Colonic mucosa (tissue), 4 donors: ENCODE results near the gene HAAO. TPM values are rescaled to one million over a fixed set of nuclear protein-coding genes. Genes with fewer than 3 reads are reported as not detected.

Experiments
- DNase-seq: peaks from one replicate; pipeline ENCODE4 v3.0.0-alpha.2; 2020
- H3K27ac ChIP-seq: fragments of 200-600 bp; one replicate; pipeline ENCODE4 v1.8.0; 2021
- H3K27me3 ChIP-seq: fragments of 200-600 bp; one replicate; pipeline ENCODE4 v1.8.0; 2021
- H3K36me3 ChIP-seq: fragments of 200-600 bp; one replicate; pipeline ENCODE4 v1.8.0; 2021
- H3K4me1 ChIP-seq: fragments of 200-600 bp; one replicate; pipeline ENCODE4 v1.8.0; 2021; ENCODE audit warnings: mild to moderate bottlenecking
- H3K4me3 ChIP-seq: fragments of 200-600 bp; one replicate; pipeline ENCODE4 v1.8.0; 2021
- H3K9ac ChIP-seq, 2 donors: one replicate each; pipeline ENCODE4 v1.7.0; 2013; ENCODE audit warnings: control low read depth in 2 of 2, low read depth in 2 of 2, low read length in 2 of 2
- H3K9me3 ChIP-seq: fragments of 200-600 bp; one replicate; pipeline ENCODE4 v1.8.0; 2021
- CTCF ChIP-seq: fragments of 200-600 bp; IDR thresholded peaks from one replicate; pipeline ENCODE4 v1.8.0; 2022; ENCODE audit warnings: antibody characterized with exemption, mild to moderate bottlenecking
- intact Hi-C: fragments of 100-400 bp; cut with DNase I; formaldehyde crosslinking; loops from one replicate; pipeline ENCODE4 v1.14.1; 2022
- total RNA-seq, 2 donors: library from RNA; stranded (reverse); fragmentation: NEBNext Ultra II Directional in 1 of 2; extraction: Animal tissue kit (Norgen Biotek cat#: 25700) in 1 of 2; gene quantifications; one replicate each; pipeline ENCODE4 v1.2.1, GENCODE V29; 2021
- donor health status: healthy.
- donor health status: DM: no; HTN: no; CAD: no.
- donor health status: DM: no; HTN: no; CAD: no.

The HAAO gene
- total RNA-seq, 2 donors from 2014 or later: 8.2 to 17.8 TPM

GRCh38 chr2:42812899-42813479 lies 20.6 kb upstream of the HAAO start:
- Histone ChIP-seq H3K36me3 (no peaks in the 10 kb centered on the region), H3K4me1 (peaks cover 7% of the 10 kb centered on the region), H3K9me3 (no peaks in the 10 kb centered on the region), H3K4me3 (no peak overlapping the region), H3K27me3 (no peaks in the 10 kb centered on the region), H3K9ac (no peak overlapping the region), H3K27ac (no peak overlapping the region)
- intact Hi-C loops: no loop called here
- peak; percentile 54 for TF ChIP-seq CTCF
- peak; percentile 40 for DNase-seq

GRCh38 chr2:42810971-42811811 lies 18.8 kb upstream of the HAAO start:
- Histone ChIP-seq H3K27ac (peak overlapping the region; percentile 94), H3K4me1 (peaks cover 7% of the 10 kb centered on the region), H3K4me3 (peak overlapping the region; percentile 41), H3K36me3 (no peaks in the 10 kb centered on the region), H3K9me3 (no peaks in the 10 kb centered on the region), H3K27me3 (no peaks in the 10 kb centered on the region), H3K9ac (peak overlapping the region; percentile 87 to 98)
- intact Hi-C loops: no loop called here
- DNase-seq: peak; percentile 54
- no peak for TF ChIP-seq CTCF

GRCh38 chr2:42810121-42810970 lies 18.0 kb upstream of the HAAO start:
- H3K4me1 ChIP-seq: peaks cover 7% of the 10 kb centered on the region
- intact Hi-C loops: no loop called here
- H3K4me3 ChIP-seq: peak overlapping the region; percentile 41
- peak; percentile 97 for DNase-seq
- H3K9me3 ChIP-seq: no peaks in the 10 kb centered on the region
- no peaks in the 10 kb centered on the region for H3K27me3 ChIP-seq
- peak overlapping the region; percentile 87 to 98 for H3K9ac ChIP-seq
- no peak for TF ChIP-seq CTCF
- no peaks in the 10 kb centered on the region for H3K36me3 ChIP-seq
- peak overlapping the region; percentile 94 for H3K27ac ChIP-seq

- DNase-seq: peak; percentile 84
- H3K9me3 ChIP-seq: no peaks in the 10 kb centered on the region
- no peaks in the 10 kb centered on the region for H3K27me3 ChIP-seq
- H3K36me3 ChIP-seq: no peaks in the 10 kb centered on the region
- peak overlapping the region; percentile 41 for H3K4me3 ChIP-seq
- peak overlapping the region; percentile 94 for H3K27ac ChIP-seq
- intact Hi-C loops: no loop called here
- TF ChIP-seq CTCF: no peak
- peak overlapping the region; percentile 70 to 87 for H3K9ac ChIP-seq
- H3K4me1 ChIP-seq: peaks cover 7% of the 10 kb centered on the region
Observed at GRCh38 chr2:42809819-42810120, 17.4 kb upstream of the HAAO start.

- Histone ChIP-seq H3K27ac (peak overlapping the region; percentile 94), H3K4me3 (peak overlapping the region; percentile 41), H3K9ac (peak overlapping the region; percentile 70 to 87), H3K4me1 (peaks cover 7% of the 10 kb centered on the region), H3K27me3 (no peaks in the 10 kb centered on the region), H3K36me3 (no peaks in the 10 kb centered on the region), H3K9me3 (no peaks in the 10 kb centered on the region)
- intact Hi-C loops: no loop called here
- peak; percentile 13 for TF ChIP-seq CTCF
- peak; percentile 47 for DNase-seq
Observed at GRCh38 chr2:42809131-42809818, 16.9 kb upstream of the HAAO start.
